ENCODE data around the gene MMP13.

MMP13 gene

GRCh38 chr11:102957953-102958352 lies 2.4 kb upstream of the MMP13 start:
- H3K4me3 ChIP-seq (replicated peaks; ENCODE audit: insufficient read depth, low read length) = no peak overlapping the region
- no peaks in the 10 kb centered on the region for H3K27me3 ChIP-seq (ENCODE audit: insufficient read depth, poor library complexity, severe bottlenecking)
- DNase-seq (ENCODE audit: low read depth in 1 of 2, low spot score in 1 of 2) = no peak
- no peak overlapping the region for H3K27ac ChIP-seq (replicated peaks)
- TF ChIP-seq GABPA (IDR thresholded peaks at IDR 0.05; ENCODE audit: low read depth) (no peak), SPI1 (IDR thresholded peaks at IDR 0.05; ENCODE audit: borderline replicate concordance, low read depth) (no peak), POLR2AphosphoS5 (IDR thresholded peaks at IDR 0.05; ENCODE audit: low read depth) (no peak), REST (IDR thresholded peaks at IDR 0.05; ENCODE audit: insufficient replicate concordance, low read depth) (no peak)
- TF ChIP-seq, protein P1, sequence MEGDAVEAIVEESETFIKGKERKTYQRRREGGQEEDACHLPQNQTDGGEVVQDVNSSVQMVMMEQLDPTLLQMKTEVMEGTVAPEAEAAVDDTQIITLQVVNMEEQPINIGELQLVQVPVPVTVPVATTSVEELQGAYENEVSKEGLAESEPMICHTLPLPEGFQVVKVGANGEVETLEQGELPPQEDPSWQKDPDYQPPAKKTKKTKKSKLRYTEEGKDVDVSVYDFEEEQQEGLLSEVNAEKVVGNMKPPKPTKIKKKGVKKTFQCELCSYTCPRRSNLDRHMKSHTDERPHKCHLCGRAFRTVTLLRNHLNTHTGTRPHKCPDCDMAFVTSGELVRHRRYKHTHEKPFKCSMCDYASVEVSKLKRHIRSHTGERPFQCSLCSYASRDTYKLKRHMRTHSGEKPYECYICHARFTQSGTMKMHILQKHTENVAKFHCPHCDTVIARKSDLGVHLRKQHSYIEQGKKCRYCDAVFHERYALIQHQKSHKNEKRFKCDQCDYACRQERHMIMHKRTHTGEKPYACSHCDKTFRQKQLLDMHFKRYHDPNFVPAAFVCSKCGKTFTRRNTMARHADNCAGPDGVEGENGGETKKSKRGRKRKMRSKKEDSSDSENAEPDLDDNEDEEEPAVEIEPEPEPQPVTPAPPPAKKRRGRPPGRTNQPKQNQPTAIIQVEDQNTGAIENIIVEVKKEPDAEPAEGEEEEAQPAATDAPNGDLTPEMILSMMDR (IDR thresholded peaks at IDR 0.05; ENCODE audit: insufficient read depth, low read length) = no peak

DNA sequence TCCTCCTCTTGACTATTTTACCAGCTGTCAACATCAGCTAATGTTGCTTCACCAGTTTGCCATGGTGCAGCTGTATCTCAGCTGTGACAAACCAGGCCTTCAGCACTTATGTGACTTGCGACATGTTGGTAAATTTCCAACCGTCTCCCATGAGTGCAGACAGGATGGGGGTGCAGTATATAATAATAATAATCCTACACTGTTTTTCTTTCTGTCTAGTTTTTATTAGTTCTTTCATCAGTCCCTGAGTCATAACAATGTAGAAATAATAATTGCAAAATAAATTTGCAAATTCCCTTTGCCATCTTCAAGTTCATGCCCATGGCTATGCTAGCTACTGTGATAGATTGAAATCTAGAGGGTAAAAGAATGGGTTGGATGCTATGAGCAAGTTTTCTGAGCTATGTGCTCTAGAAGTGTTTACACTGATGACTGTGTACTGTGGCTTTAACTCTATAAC lies 4.9 kb downstream of the MMP13 start:
- TF ChIP-seq, protein P1 (IDR thresholded peaks at IDR 0.05; ENCODE audit: insufficient read depth, low read length) = no peak
- TF ChIP-seq POLR2AphosphoS5 (IDR thresholded peaks at IDR 0.05; ENCODE audit: low read depth) (no peak), REST (IDR thresholded peaks at IDR 0.05; ENCODE audit: insufficient replicate concordance, low read depth) (no peak), GABPA (IDR thresholded peaks at IDR 0.05; ENCODE audit: low read depth) (no peak), SPI1 (IDR thresholded peaks at IDR 0.05; ENCODE audit: borderline replicate concordance, low read depth) (no peak)
- no peak overlapping the region for H3K4me3 ChIP-seq (replicated peaks; ENCODE audit: insufficient read depth, low read length)
- DNase-seq (ENCODE audit: low read depth in 1 of 2, low spot score in 1 of 2) = no peak
- no peak overlapping the region for H3K27ac ChIP-seq (replicated peaks)
- H3K27me3 ChIP-seq (ENCODE audit: insufficient read depth, poor library complexity, severe bottlenecking) = no peaks in the 10 kb centered on the region

DNA sequence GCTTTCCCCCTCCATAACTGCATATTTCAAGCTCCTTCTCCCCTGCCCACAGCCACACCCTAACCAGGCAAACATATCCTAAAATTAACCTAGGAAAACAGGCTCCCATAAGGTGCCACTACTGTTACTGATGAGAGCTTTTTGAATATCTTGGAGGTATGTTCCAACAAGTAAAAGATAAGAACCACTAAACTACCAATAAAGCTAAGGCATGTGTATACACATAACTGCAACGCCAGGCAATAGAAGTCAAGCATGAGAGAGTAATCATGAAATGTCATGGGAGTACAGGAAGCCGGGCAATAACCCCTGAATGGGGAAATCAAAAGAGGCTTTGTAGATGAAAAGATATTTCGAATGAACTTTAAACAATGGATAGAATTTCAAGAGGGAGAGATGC lies 9.3 kb downstream of the MMP13 start:
- no peak for DNase-seq (ENCODE audit: low read depth in 1 of 2, low spot score in 1 of 2)
- TF ChIP-seq, protein P1 (IDR thresholded peaks at IDR 0.05; ENCODE audit: insufficient read depth, low read length) = no peak
- no peak for TF ChIP-seq SPI1 (IDR thresholded peaks at IDR 0.05; ENCODE audit: borderline replicate concordance, low read depth)
- no peak for TF ChIP-seq POLR2AphosphoS5 (IDR thresholded peaks at IDR 0.05; ENCODE audit: low read depth)
- no peak for TF ChIP-seq GABPA (IDR thresholded peaks at IDR 0.05; ENCODE audit: low read depth)
- no peak for TF ChIP-seq REST (IDR thresholded peaks at IDR 0.05; ENCODE audit: insufficient replicate concordance, low read depth)
- Histone ChIP-seq H3K27me3 (ENCODE audit: insufficient read depth, poor library complexity, severe bottlenecking) (no peaks in the 10 kb centered on the region), H3K4me3 (replicated peaks; ENCODE audit: insufficient read depth, low read length) (no peak overlapping the region), H3K27ac (replicated peaks) (no peak overlapping the region)

Measured in HL-60 (cell line).